ENCODE data around the gene HEBP2.

- TF ChIP-seq, protein P1, sequence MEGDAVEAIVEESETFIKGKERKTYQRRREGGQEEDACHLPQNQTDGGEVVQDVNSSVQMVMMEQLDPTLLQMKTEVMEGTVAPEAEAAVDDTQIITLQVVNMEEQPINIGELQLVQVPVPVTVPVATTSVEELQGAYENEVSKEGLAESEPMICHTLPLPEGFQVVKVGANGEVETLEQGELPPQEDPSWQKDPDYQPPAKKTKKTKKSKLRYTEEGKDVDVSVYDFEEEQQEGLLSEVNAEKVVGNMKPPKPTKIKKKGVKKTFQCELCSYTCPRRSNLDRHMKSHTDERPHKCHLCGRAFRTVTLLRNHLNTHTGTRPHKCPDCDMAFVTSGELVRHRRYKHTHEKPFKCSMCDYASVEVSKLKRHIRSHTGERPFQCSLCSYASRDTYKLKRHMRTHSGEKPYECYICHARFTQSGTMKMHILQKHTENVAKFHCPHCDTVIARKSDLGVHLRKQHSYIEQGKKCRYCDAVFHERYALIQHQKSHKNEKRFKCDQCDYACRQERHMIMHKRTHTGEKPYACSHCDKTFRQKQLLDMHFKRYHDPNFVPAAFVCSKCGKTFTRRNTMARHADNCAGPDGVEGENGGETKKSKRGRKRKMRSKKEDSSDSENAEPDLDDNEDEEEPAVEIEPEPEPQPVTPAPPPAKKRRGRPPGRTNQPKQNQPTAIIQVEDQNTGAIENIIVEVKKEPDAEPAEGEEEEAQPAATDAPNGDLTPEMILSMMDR (conservative IDR thresholded peaks at IDR 0.05; ENCODE audit: low read depth in 2 of 2): no peak
- no peak for TF ChIP-seq EZH2phosphoT487 (IDR thresholded peaks at IDR 0.05; ENCODE audit: unreplicated experiment)
- no peak for TF ChIP-seq POLR2AphosphoS5 (IDR thresholded peaks at IDR 0.05; ENCODE audit: low read depth)
- no peak for TF ChIP-seq JUNB (IDR thresholded peaks at IDR 0.05; ENCODE audit: unreplicated experiment)
- TF ChIP-seq CREB1 (CRISPR knock-in tag; IDR thresholded peaks at IDR 0.05; ENCODE audit: low read depth): no peak
- TF ChIP-seq EZH2 (IDR thresholded peaks at IDR 0.05; ENCODE audit: low read depth, unreplicated experiment): no peak
- TF ChIP-seq REST (IDR thresholded peaks at IDR 0.05; ENCODE audit: unreplicated experiment): no peak
- TF ChIP-seq NANOG (IDR thresholded peaks at IDR 0.05; ENCODE audit: borderline replicate concordance): no peak
- no peak for TF ChIP-seq ETS1 (IDR thresholded peaks at IDR 0.05)
- TF ChIP-seq STAT1 (IDR thresholded peaks at IDR 0.05; ENCODE audit: unreplicated experiment): no peak
- TF ChIP-seq ZNF114 (CRISPR knock-in tag; IDR thresholded peaks at IDR 0.05): no peak
- no peak for TF ChIP-seq ZNF331 (CRISPR knock-in tag; IDR thresholded peaks at IDR 0.05; ENCODE audit: low read depth)
- TF ChIP-seq, protein P2, sequence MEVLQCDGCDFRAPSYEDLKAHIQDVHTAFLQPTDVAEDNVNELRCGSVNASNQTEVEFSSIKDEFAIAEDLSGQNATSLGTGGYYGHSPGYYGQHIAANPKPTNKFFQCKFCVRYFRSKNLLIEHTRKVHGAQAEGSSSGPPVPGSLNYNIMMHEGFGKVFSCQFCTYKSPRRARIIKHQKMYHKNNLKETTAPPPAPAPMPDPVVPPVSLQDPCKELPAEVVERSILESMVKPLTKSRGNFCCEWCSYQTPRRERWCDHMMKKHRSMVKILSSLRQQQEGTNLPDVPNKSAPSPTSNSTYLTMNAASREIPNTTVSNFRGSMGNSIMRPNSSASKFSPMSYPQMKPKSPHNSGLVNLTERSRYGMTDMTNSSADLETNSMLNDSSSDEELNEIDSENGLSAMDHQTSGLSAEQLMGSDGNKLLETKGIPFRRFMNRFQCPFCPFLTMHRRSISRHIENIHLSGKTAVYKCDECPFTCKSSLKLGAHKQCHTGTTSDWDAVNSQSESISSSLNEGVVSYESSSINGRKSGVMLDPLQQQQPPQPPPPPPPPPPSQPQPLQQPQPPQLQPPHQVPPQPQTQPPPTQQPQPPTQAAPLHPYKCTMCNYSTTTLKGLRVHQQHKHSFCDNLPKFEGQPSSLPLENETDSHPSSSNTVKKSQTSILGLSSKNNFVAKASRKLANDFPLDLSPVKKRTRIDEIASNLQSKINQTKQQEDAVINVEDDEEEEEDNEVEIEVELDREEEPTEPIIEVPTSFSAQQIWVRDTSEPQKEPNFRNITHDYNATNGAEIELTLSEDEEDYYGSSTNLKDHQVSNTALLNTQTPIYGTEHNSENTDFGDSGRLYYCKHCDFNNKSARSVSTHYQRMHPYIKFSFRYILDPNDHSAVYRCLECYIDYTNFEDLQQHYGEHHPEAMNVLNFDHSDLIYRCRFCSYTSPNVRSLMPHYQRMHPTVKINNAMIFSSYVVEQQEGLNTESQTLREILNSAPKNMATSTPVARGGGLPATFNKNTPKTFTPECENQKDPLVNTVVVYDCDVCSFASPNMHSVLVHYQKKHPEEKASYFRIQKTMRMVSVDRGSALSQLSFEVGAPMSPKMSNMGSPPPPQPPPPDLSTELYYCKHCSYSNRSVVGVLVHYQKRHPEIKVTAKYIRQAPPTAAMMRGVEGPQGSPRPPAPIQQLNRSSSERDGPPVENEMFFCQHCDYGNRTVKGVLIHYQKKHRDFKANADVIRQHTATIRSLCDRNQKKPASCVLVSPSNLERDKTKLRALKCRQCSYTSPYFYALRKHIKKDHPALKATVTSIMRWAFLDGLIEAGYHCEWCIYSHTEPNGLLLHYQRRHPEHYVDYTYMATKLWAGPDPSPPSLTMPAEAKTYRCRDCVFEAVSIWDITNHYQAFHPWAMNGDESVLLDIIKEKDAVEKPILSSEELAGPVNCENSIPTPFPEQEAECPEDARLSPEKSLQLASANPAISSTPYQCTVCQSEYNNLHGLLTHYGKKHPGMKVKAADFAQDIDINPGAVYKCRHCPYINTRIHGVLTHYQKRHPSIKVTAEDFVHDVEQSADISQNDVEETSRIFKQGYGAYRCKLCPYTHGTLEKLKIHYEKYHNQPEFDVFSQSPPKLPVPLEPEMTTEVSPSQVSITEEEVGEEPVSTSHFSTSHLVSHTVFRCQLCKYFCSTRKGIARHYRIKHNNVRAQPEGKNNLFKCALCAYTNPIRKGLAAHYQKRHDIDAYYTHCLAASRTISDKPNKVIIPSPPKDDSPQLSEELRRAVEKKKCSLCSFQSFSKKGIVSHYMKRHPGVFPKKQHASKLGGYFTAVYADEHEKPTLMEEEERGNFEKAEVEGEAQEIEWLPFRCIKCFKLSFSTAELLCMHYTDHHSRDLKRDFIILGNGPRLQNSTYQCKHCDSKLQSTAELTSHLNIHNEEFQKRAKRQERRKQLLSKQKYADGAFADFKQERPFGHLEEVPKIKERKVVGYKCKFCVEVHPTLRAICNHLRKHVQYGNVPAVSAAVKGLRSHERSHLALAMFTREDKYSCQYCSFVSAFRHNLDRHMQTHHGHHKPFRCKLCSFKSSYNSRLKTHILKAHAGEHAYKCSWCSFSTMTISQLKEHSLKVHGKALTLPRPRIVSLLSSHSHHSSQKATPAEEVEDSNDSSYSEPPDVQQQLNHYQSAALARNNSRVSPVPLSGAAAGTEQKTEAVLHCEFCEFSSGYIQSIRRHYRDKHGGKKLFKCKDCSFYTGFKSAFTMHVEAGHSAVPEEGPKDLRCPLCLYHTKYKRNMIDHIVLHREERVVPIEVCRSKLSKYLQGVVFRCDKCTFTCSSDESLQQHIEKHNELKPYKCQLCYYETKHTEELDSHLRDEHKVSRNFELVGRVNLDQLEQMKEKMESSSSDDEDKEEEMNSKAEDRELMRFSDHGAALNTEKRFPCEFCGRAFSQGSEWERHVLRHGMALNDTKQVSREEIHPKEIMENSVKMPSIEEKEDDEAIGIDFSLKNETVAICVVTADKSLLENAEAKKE (CRISPR knock-in tag; IDR thresholded peaks at IDR 0.05): no peak
Measured at GRCh38 chr6:138386897-138387296, 17.1 kb upstream of the HEBP2 start.
